Left renal cortex interstitium (tissue), 4 donors: Measurements from ENCODE around the gene PPP1R16B. TPM values are rescaled to one million over a fixed set of nuclear protein-coding genes. Genes with fewer than 3 reads are reported as not detected.

Source experiments
- DNase-seq, 4 donors: peaks; one replicate each; pipeline ENCODE4 v3.0.0-alpha.2; 2013; ENCODE audit warnings: low read depth in 4 of 4, low spot score in 2 of 4, missing footprints in 1 of 4
- polyA plus RNA-seq, 4 donors: library from polyadenylated mRNA; unstranded; fragments of 120-200 nt; gene quantifications; one replicate each; pipeline ENCODE4 v1.2.1, GENCODE V29; 2013; ENCODE audit not compliant: insufficient read length in 4 of 4

Gene PPP1R16B
- polyA plus RNA-seq, 4 donors, result 6.5 to 8.6 (median 7.4) TPM

DNA sequence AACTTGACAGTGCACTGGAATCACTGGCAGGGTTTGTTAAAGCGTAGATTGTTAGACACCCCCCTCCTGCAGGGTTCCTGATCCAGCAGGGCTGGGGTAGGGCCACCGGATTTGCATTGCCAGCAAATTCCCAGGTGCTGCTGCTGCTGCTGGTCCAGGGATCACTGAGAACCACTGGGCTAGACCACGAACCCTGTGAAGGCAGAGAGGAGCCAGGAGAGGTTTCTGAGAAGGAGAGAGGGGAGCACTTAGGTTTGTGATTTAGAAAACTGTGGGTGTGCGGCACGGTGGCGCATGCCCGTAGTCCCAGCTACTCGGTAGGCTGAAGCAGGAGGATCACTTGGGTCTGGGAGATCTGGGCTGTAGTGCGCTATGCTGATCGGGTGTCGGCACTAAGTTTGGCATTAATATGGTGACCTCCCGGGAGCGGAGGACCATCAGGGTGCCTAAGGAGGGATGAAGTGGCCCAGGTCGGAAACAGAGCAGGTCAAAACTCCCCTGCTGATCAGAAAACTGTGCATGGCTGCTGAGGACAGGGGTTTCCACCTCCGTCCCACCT, 67.1 kb downstream of the PPP1R16B start:
- no peak for DNase-seq

- no peak for DNase-seq
These were observed 67.6 kb downstream of the PPP1R16B start for GRCh38 chr20:38873050-38873581.

DNA sequence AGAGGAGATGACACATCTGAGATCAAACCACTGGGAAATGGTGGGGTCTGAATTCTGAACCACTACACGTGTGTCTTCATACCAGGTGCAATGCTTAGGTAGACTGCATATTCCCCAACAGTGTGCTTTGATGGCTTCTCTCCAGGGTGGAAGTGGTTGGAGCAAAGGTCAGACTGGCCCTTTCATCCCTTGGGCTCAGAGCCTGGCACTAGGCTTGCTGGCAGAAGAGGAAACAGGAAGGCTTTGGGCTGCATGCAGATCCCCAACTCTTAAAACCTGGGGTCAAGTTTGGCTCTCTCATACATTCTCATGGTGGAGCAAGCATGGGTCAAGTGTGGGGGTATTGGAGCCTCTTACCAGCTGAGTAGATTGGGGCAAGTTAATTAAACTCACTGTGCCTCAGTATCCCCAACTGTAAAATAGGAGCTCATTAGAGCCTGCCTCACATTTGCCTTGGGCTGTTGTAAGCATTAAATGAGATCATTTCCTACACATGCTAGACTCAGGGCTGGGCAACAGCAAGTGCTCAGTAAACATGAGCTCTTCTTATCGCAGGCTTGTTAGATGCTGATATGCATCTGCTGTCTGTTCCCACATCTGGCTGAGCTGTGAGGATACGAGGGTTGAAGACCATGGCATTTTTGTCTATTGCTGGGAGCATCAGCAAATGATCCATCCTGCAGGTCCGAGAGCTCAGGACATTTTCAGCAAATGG, 69.1 kb downstream of the PPP1R16B start:
- DNase-seq, result no peak

DNA sequence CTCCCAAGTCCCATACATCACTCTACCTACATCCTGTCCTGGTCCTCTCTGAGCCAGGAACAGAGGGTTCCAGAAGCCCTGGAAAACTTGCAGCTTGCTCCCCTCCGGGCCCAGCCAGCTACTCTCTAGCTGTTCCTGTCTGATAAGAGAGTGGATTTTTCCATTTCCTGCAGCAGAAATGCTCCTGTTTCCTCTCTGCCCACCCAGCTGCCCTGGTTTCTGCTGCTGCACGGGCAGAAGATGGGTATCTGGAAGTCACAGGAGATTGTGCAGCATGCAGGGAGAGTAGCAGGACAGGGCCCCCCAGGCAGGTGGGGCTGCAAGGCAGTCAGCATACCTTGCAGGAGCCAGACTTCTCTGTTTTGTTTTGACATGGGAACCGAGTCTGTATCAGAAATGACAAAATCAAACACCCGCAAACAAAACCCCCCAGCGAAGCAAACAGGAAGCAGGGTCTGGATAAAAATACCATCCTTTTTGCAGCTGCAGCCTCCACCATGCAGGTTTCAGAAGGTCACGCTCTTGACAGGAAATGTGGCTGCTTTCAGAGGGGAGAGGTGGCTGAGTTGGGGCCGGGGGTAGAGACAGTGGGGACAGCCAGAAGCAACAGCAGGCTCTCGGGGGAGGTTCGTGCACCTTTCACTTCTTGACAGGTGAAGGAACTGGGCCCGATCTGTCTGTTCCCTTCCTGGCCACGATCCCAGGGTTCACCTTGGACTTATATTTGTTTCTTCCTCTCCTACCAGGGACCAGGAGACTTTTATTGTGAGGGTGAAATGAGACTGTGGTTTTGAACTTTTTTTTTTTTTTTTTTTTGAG, 69.9 kb downstream of the PPP1R16B start:
- no peak for DNase-seq

- DNase-seq, result no peak
These were observed 72.0 kb downstream of the PPP1R16B start for GRCh38 chr20:38877483-38877882.

DNA sequence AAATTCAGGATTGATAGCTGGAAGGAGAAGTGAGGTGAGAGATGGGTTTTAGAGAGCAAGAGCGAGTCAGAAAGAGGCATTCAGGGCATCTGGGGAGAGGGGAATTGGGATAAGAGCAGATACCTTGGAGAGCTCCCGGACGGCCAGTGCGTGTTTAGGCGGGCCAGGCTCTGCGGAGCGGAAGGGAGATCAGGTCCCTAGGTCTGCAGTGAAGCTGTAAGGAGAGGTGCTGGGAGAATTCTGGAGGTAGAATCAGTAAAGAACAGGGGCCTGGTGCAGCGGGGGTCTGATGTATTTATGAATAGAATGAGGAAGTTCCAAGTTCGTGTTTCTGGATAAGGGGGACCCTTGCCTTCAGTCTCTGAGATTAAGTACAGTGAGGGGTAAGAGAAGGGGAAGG, 73.4 kb downstream of the PPP1R16B start:
- DNase-seq, result peak in 1 of 4 donors; percentile 28

GRCh38 chr20:38880952-38881735, 75.6 kb downstream of the PPP1R16B start:
- DNase-seq, result no peak

DNA sequence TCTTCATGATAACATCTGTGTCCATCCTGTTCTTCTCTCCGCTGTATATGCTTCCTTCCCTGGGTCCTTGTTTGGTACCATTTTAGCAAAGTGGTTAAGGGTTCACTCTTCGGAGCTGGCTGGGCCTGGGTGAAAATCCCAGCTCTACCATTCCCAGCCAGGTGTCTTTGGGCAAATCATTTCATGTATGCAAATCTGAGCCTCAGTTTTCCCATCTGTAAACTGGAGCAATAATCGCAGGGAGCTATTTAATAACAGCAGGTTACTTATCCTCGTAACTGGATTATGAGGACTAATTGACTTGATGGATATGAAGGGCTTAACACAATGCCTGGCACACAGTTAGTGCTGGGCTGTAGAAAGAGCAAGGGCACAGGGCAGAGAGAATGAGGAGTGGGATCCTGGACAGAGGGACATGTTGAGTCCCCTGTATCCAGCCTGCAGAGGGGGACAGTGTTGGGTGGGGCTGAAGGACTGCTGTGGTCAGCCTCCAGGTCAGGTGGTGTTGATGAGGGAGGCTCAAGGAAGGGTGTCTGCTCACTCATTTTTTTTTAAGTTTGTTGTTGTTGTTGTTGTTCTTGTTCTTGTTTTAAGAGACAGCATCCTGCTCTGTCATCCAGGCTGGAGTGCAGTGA, 76.4 kb downstream of the PPP1R16B start:
- DNase-seq, result no peak

DNA sequence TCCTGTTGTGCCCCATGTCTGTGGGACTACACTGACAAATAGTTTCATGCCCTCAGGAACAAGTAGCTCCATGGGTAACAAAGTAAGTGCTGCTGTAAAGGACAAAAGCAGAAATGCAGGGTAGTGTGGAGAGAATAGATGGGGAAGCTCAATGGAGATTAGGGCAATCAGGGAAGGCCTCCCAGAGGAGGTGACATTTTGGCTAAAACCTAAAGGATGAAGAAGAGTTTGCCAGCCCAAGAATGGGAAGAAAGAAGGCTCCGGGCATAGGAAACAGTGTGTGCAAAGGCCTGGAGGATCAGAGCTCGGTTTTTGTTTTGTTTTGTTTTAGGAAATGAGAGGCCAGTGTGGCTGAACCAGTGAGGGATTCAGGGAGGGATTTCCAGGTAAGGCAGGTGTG, 77.1 kb downstream of the PPP1R16B start:
- no peak for DNase-seq

- no peak for DNase-seq
These were observed 77.8 kb downstream of the PPP1R16B start for GRCh38 chr20:38883081-38883980.

GRCh38 chr20:38883981-38884733, 78.7 kb downstream of the PPP1R16B start:
- no peak for DNase-seq

DNA sequence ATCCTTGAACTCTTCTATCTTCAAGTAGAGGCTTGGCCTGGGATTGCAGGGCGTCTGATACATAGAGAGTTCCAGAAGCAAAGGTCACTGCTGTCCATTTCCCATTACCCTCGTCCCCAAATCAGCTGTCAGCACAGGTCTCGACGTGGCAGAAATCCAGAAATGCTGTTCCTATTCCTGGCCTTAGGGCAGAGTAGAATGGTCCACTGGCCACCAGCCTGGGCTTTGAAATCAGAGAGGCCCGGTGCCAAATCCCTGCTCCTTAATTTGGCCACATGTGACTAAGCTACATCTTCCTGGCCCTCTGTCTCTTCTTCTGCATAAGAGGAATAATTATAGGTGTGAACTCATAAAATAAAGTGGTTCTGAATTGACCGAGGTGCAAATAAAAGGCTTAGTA, 79.9 kb downstream of the PPP1R16B start:
- no peak for DNase-seq

- DNase-seq, result no peak
These were observed 82.7 kb downstream of the PPP1R16B start for GRCh38 chr20:38888059-38888831.

DNA sequence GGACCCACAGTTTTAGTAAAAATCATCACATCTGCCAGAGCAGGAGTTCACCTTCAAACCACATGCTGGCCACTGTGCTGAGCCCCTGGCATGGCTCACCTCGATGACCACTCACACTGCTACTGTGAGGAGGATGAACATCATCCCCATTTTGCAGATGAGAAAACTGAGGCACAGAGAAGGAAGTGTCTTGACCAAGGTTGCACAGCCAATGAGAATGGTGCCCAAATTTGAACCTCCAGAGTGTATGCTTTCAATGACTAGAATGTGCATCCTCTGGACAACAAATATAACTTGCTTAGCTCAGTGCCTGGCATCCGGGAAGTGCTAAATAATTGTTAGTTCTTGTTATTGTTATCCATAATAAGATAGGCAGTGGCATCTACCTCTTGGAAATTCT, 83.6 kb downstream of the PPP1R16B start:
- DNase-seq, result no peak

- DNase-seq, result no peak
These were observed 84.4 kb downstream of the PPP1R16B start for GRCh38 chr20:38889792-38890496.

GRCh38 chr20:38890497-38890818, 85.0 kb downstream of the PPP1R16B start:
- DNase-seq, result no peak
